T-helper 1 cell treated with Interleukin-12 subunit alpha and Interleukin-12 subunit beta and Interleukin-4 antibody, amounts not matched to agents 30 ng/mL and 1 ng/mL, for 36 hours (primary cell): ENCODE results near the gene ATP6V0E2. TPM values are rescaled to one million over a fixed set of nuclear protein-coding genes. Genes with fewer than 3 reads are reported as not detected.
"Not testable (repeated sequence)": the region's sequence is repeated elsewhere in the genome, so short reads cannot be mapped to it uniquely, and the experiment has no call there.

Experiments used
- intact Hi-C: fragments of 100-400 bp; cut with micrococcal nuclease; formaldehyde crosslinking; loops from one replicate; pipeline ENCODE4 v1.15.1; 2024
- total RNA-seq: library from RNA; stranded (reverse); gene quantifications from 2 replicates; pipeline ENCODE4 v1.2.3, GENCODE V29; 2022

ATP6V0E2 gene
- total RNA-seq, 1 donor from 2014 or later: 63.6 TPM

- intact Hi-C loops: loop anchor here (2.0 to 10.0 kb wide), 5 partner anchors 104 to 880 kb away; partner anchors contain the start of gene ZNF775
Measured at GRCh38 chr7:149874644-149875028, 867 bp downstream of the ATP6V0E2 start.

DNA sequence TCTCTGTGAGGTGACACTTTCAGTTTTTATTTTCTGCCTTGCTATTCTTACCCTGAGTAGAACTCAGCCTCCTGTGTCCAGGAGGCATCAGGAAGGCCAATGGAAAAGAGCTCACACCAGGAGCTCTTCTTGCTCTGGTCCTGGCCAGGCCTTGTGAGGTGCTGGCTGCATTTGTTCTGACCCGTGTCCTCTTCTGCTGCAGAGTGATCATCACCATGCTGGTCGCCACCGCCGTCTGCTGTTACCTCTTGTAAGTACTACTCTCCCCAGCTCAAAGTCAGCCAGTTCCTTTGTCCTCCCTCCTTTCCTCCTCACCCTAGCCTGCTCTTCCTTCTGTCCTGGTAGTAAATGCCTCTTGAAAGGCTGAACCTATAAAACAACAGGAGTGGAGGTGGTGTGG lies 1.6 kb downstream of the ATP6V0E2 start:
- intact Hi-C loops: loop anchor here (2.0 to 10.0 kb wide), 3 partner anchors 105 to 879 kb away; a partner anchor contains a TSS

DNA sequence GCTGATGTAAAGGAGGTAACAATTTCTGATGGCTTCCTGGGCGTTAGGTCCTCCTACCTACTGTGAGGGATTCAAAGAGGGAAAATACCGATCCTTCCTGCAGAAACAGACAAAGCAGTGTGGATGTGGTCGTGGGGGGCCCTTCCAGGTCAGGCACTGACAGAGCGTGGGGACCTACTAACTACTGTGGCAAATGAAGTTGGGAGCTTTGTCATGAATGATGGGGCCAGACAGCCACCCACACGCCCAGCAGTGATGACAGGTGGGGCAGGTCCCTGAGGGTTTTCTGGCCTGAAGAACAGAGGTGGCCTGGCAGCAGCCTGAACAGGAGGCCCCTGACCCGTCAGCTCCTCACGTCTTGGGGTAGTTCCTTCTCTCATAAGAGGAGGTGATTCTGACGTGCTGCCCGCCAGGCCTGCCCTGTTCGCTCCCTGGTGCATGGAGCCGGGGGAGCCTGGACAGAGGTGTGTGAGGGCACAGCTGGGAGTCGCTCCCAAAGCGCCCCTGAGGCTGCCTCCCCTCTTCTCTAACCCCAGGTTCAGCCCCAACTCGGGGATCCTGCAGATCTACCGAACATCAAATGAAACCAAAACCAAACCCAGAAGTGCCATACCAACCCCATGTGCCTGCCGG lies 4.2 kb downstream of the ATP6V0E2 start:
- intact Hi-C loops: loop anchor here (10.0 kb wide), 2 partner anchors 163 to 877 kb away; a partner anchor contains a TSS

- intact Hi-C loops: loop anchor here (10.0 kb wide), 2 partner anchors 164 to 876 kb away; a partner anchor contains a TSS
Measured at GRCh38 chr7:149878523-149878921, 4.8 kb downstream of the ATP6V0E2 start.

- intact Hi-C loops: loop anchor here (10.0 kb wide), 2 partner anchors 165 to 875 kb away; a partner anchor contains a TSS
Measured at GRCh38 chr7:149879271-149879743, 5.5 kb downstream of the ATP6V0E2 start.

- intact Hi-C loops: loop anchor here (5.0 to 10.0 kb wide), 3 partner anchors 165 to 875 kb away; a partner anchor contains a TSS
Measured at GRCh38 chr7:149879766-149880637, 6.2 kb downstream of the ATP6V0E2 start.

DNA sequence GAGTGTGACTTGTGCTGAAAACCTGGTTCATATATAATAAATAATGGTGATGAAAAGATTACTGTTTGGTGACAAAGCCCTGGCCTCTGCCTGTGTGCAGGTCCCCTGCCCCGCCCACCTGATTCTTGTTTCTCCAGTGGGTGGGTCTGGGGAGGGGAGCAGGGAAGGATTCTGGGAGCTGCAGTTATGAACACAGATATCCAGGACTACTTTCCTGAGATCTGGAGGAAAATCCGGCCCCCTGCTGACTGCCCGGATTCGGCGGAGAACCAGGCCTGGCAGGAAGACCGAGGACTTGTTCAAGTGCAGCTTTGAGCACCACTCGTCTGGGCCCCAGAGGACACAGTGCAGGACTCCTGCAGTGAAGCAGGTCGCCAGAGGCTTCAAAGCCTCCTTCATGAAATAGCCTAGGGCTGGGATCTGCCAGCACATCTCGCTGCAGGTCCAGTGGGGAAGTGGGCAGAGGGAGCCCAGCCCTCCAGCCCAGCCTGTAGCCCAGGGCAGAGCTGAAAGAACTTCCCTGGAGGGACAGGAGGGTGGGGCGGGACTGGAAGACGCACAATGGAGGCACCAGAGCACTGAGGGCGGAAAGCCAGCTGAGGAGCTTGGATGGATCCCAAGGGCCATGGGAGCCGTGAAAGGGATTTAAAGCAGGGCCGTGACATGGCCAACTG lies 7.0 kb downstream of the ATP6V0E2 start:
- intact Hi-C loops: loop anchor here (5.0 kb wide), 1 partner anchor 167 kb away; no protein-coding TSS in a partner anchor

- intact Hi-C loops: loop anchor here (2.0 to 5.0 kb wide), 4 partner anchors 43 to 395 kb away; partner anchors contain the start of gene ZNF862
Measured at GRCh38 chr7:149881328-149882247, 7.8 kb downstream of the ATP6V0E2 start.

- intact Hi-C loops: loop anchor here (2.0 to 5.0 kb wide), 4 partner anchors 44 to 394 kb away; partner anchors contain the start of gene ZNF862
Measured at GRCh38 chr7:149882248-149883047, 8.7 kb downstream of the ATP6V0E2 start.

DNA sequence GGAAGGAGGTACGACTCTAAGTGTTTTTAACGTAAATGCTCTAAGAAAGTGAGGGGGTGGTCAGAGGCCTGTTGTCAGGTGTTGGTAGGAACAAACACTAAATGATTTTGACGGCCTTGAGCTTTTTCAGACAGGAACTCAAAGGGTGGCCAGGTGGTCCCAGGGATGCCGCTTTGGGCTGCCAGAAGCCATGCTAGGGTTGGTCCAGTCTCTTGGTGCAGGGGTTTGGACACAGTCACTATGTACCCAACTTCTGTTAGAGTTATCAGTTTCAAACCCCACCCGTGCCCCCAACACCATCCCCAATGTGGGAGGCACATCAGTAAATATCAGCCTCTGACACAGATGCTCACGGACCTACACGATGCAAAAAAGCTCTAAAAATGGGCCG lies 9.3 kb downstream of the ATP6V0E2 start:
- intact Hi-C loops: loop anchor here (2.0 to 5.0 kb wide), 4 partner anchors 44 to 394 kb away; partner anchors contain the start of gene ZNF862

DNA sequence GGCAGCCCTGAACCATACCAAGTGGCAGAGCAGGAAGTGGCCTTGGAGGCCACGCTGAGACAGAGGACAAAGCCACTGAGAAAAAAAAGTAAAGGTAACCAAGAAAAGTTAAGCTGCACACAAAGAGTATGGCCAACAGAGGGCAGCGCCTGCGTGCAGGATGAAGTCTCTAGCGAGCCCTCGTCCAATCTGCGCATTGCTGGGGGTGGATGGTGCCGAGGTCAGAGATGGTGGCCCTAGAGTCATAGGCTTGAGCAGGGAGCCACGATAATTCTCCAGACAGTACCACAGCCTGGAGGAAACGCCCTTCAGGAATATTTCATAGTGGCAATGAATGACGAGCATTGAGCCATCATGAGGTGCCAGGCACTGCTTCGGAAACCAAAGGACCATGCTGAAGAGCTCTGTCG lies 9.7 kb downstream of the ATP6V0E2 start:
- intact Hi-C loops: loop anchor here (2.0 to 5.0 kb wide), 4 partner anchors 45 to 393 kb away; partner anchors contain the start of gene ZNF862

GRCh38 chr7:149884016-149884415 lies 10.2 kb downstream of the ATP6V0E2 start:
- intact Hi-C loops: loop anchor here (5.0 kb wide), 1 partner anchor 163 kb away; no protein-coding TSS in a partner anchor

DNA sequence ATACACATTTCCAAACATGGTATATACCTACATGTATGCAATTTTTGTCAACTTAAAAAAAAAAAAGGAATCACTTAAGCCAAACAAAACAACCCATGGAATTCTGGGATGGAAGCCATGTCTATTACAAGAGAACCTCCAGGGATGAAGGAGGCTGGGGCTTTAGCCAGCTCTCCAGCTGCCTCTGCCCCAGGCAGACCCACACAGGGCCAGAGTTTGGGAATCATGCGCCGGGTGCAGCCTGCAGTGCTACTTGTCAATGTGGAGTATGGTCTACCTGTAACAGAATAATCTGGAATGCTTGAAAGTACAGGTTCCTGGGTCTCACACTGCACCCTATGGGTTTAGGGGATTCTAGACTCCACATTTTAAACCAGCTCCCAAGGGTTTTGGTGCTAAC lies 10.8 kb downstream of the ATP6V0E2 start:
- intact Hi-C loops: loop anchor here (5.0 kb wide), 1 partner anchor 163 kb away; no protein-coding TSS in a partner anchor

DNA sequence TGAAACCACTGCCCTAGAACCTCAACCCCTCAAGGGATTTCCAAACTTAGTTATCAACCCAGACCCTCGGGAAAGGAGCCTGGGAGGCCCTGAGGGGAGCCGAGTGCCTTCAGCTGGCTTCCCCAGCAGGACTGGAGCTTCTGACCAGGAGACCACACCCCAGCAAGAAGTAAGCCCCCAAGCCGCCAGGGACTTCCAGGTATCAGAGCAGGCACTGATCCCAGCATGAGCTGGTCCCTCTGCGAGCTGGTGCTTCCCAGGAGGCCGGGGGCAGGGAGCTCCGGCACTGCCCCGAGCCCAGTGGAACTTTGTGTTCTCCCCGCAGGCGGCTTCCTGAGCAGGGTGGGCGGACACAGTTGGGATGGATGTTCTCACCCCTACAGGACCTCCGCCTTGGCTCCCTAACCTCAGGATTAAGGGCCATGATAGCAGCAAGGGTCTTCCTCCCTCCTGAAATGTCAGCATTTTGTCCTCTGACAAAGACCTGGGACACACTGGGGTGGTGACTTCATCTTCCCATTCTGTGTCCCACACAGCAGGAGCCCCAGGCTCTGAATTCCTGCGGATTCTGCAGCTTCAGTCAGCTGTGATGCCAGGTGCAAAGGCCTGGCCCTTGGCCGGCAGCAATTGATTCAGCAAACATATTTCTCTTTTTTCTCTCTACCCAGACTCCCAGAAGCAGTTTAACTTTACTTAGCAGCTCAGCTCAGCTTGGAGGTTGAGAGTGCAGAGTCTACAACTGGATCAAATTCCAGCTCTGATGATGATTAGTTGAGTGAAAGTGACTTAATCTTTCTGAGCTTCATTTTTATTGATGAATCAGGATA lies 11.6 kb downstream of the ATP6V0E2 start:
- intact Hi-C loops: no loop called here

DNA sequence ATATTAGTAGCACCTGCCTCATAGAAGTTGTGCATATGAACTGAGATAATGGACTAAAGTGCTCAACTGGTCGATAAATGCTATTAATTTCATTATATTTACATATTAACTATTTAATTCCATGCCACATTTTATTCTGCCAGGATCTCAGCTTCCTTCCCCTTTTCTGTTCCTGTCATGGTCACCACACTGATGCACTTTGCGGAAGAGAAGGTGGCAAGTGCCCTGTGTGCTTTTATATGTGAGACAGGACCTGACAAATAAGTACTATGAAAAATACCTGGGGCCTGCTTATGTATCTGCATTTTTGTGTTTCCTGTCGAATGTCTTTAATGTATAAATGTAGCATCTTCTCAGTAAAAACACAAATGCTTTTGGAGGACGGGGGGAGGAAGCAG lies 12.2 kb downstream of the ATP6V0E2 start:
- intact Hi-C loops: no loop called here

DNA sequence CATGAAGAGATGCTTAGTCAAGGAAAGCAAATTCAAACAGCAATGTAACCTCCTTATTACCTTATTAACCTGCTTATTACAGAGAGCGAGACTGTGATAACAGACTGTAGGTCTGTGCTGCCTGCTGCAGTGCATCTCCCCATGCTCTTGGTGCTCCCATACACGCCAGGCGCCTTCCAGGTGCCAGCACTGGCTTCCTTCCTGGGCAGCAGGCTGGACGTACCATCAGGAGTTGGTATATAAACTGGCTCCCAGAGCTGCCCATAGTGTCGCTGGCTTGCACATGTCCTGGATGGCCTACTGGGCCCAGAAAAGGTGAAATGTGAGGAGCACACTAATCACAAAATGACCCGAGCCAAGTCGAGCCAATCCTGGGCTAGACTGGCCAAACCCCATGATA lies 13.5 kb downstream of the ATP6V0E2 start:
- intact Hi-C loops: no loop called here

GRCh38 chr7:149890715-149891114 lies 16.9 kb downstream of the ATP6V0E2 start:
- intact Hi-C loops: not testable (repeated sequence)

DNA sequence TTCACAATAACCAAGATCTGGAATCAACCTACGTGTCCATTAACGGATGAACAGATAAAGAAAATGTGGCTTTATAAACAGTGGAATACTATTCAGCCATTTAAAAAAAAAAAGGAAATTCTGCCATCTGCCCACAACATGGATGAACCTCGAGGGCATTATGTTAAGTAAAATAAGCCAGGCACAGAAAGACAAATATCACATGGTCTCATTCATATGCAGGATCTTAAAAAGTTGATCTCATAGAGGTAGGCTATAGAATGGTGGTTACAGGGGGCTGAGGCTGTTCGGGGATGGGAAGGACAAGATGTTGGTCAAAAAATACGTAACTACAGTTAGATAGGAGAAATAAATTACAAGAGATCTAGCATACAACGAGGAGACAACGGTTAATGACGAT lies 21.2 kb downstream of the ATP6V0E2 start:
- intact Hi-C loops: not testable (repeated sequence)
